HCT116 (cell line): Measurements from ENCODE around the gene CKAP2L. TPM values are rescaled to one million over a fixed set of nuclear protein-coding genes. Genes with fewer than 3 reads are reported as not detected.

Experiments
- ATAC-seq: fragments of 200-7000 bp; cut with Tn5 transposase; 2 replicates; pipeline ENCODE4 v1.9.1; 2020; ENCODE audit warnings: mild to moderate bottlenecking, moderate library complexity
- BruUV-seq: library from RNA; stranded (reverse); fragments of 400-500 nt; replicated peaks from 2 replicates; lab custom pipeline; 2021; lab: Mats Ljungman, UMichigan
- CTCF ChIA-PET: fragments of 300-600 bp; sonication (Branson Sonifier 250); formaldehyde crosslinking; loops from one replicate; lab custom pipeline; 2021; ENCODE audit warnings: antibody characterized with exemption; lab: Charles Lee
- POLR2A ChIA-PET: fragments of 300-600, 350-600 bp; sonication (Branson Sonifier 250); formaldehyde crosslinking; loops from one replicate; lab custom pipeline; 2021; ENCODE audit warnings: antibody characterized with exemption; lab: Charles Lee
- RAD21 ChIA-PET, 2 experiments: fragments of 300-600 bp; sonication (Branson Sonifier 250); formaldehyde crosslinking; loops; one replicate each; lab custom pipeline; 2023; ENCODE audit warnings: low total read pairs in 2 of 2; ENCODE audit not compliant: uncharacterized antibody in 2 of 2, unreplicated experiment in 2 of 2, low non-redundant PET in 1 of 2; lab: Charles Lee
- DNase-seq: peaks from one replicate; pipeline ENCODE4 v3.0.0-alpha.2; 2010; ENCODE audit warnings: low read depth, low spot score
- H2AFZ ChIP-seq: fragments of 200-600 bp; shearing (Covaris generic), sonication (generic); 2 replicates; pipeline ENCODE4 v1.6.1; 2017; ENCODE audit warnings: low read depth, mixed run types, mixed read lengths, antibody characterized with exemption, low read length; ENCODE audit not compliant: poor library complexity, severe bottlenecking
- H3K27ac ChIP-seq: 2 replicates; pipeline ENCODE4 v1.5.1; 2012; ENCODE audit warnings: low read depth, low read length
- H3K27me3 ChIP-seq: fragments of 200-600 bp; sonication (generic); 2 replicates; pipeline ENCODE4 v1.6.1; 2016; ENCODE audit warnings: mixed run types, low read length, mixed read lengths; ENCODE audit not compliant: insufficient read depth
- H3K36me3 ChIP-seq, 2 experiments: fragments of 200-500 bp in 1 of 2; fragments of 200-600 bp in 1 of 2; sonication (Bioruptor generic) in 1 of 2; sonication (generic) in 1 of 2; 2 replicates each; pipeline versions ENCODE4 v1.5.1 to v1.6.1; 2014 to 2016; ENCODE audit warnings: low read length in 2 of 2, inconsistent platforms in 1 of 2, mixed read lengths in 1 of 2, mixed run types in 1 of 2; ENCODE audit not compliant: insufficient read depth in 2 of 2, control insufficient read depth in 1 of 2
- H3K4me1 ChIP-seq, 2 experiments: fragments of 200-600 bp in 1 of 2; sonication (generic) in 1 of 2; 2 replicates each; pipeline versions ENCODE4 v1.5.1 to v1.6.1; 2012 to 2017; ENCODE audit warnings: low read length in 2 of 2, inconsistent platforms in 1 of 2, mild to moderate bottlenecking in 1 of 2, mixed read lengths in 1 of 2, mixed run types in 1 of 2, moderate library complexity in 1 of 2; ENCODE audit not compliant: insufficient read depth in 2 of 2, control insufficient read depth in 1 of 2
- H3K4me2 ChIP-seq: fragments of 200-600 bp; sonication (generic); 2 replicates; pipeline ENCODE4 v1.6.1; 2017; ENCODE audit warnings: mixed run types, low read length, mixed read lengths
- H3K4me3 ChIP-seq, 2 experiments: fragments of 200-600 bp in 1 of 2; sonication (generic) in 1 of 2; replicated peaks in 1 of 2; 2 replicates each; pipeline ENCODE4 v1.5.1; 2011 to 2016; ENCODE audit warnings: low read length in 2 of 2, control low read depth in 1 of 2, low read depth in 1 of 2, mild to moderate bottlenecking in 1 of 2, mixed read lengths in 1 of 2, mixed run types in 1 of 2
- H3K79me2 ChIP-seq: fragments of 200-600 bp; sonication (generic); 2 replicates; pipeline ENCODE4 v1.6.1; 2017; ENCODE audit warnings: mild to moderate bottlenecking, mixed run types, low read length, moderate library complexity, mixed read lengths; ENCODE audit not compliant: insufficient read depth
- H3K9ac ChIP-seq: fragments of 200-600 bp; sonication (generic); 2 replicates; pipeline ENCODE4 v1.6.1; 2016; ENCODE audit warnings: low read length, mixed read lengths
- H3K9me2 ChIP-seq: fragments of 200-600 bp; sonication (generic), shearing (Covaris generic); 2 replicates; pipeline ENCODE4 v1.6.1; 2017; ENCODE audit warnings: mixed run types, mild to moderate bottlenecking, moderate library complexity; ENCODE audit not compliant: insufficient read depth
- H3K9me3 ChIP-seq, 2 experiments: fragments of 200-500 bp in 1 of 2; fragments of 200-600 bp in 1 of 2; sonication (Bioruptor generic) in 1 of 2; sonication (generic) in 1 of 2; 2 replicates each; pipeline ENCODE4 v1.6.1; 2014 to 2017; ENCODE audit warnings: low read length in 2 of 2, mixed read lengths in 2 of 2, inconsistent platforms in 1 of 2, low read depth in 1 of 2, mild to moderate bottlenecking in 1 of 2, mixed run types in 1 of 2, moderate library complexity in 1 of 2; ENCODE audit not compliant: control insufficient read depth in 1 of 2, insufficient read depth in 1 of 2
- H4K20me1 ChIP-seq: fragments of 200-600 bp; sonication (generic), shearing (Covaris generic); 2 replicates; pipeline ENCODE4 v1.6.1; 2017; ENCODE audit warnings: mixed run types, mild to moderate bottlenecking, moderate library complexity; ENCODE audit not compliant: insufficient read depth
- CBX3 ChIP-seq: IDR thresholded peaks from 2 replicates; pipeline ENCODE4 v1.6.1; 2012; ENCODE audit warnings: low read depth
- CEBPB ChIP-seq: IDR thresholded peaks from 2 replicates; pipeline ENCODE4 v1.6.1; 2012; ENCODE audit warnings: low read depth
- EGR1 ChIP-seq: IDR thresholded peaks from 2 replicates; pipeline ENCODE4 v1.6.1; 2012; ENCODE audit warnings: low read depth
- EZH2 ChIP-seq: fragments of 200-600 bp; sonication (generic); IDR thresholded peaks from 2 replicates; pipeline ENCODE4 v1.6.1; 2017; ENCODE audit warnings: antibody characterized with exemption, mixed run types
- EZH2phosphoT487 ChIP-seq: fragments of 200-600 bp; IDR thresholded peaks from 2 replicates; pipeline ENCODE4 v1.6.1; 2018; ENCODE audit warnings: antibody characterized with exemption, borderline replicate concordance
- FOSL1 ChIP-seq: IDR thresholded peaks from 2 replicates; pipeline ENCODE4 v1.6.1; 2012; ENCODE audit warnings: low read depth
- JUND ChIP-seq: IDR thresholded peaks from 2 replicates; pipeline ENCODE4 v1.6.1; 2012
- POLR2AphosphoS5 ChIP-seq: IDR thresholded peaks from 2 replicates; pipeline ENCODE4 v1.6.1; 2011; ENCODE audit warnings: mild to moderate bottlenecking, low read depth, low read length, moderate library complexity
- RAD21 ChIP-seq: IDR thresholded peaks from 2 replicates; pipeline ENCODE4 v1.6.1; 2012; ENCODE audit warnings: low read depth, mild to moderate bottlenecking
- SIN3A ChIP-seq: IDR thresholded peaks from 2 replicates; pipeline ENCODE4 v1.6.1; 2012; ENCODE audit warnings: low read depth
- SRF ChIP-seq: IDR thresholded peaks from 2 replicates; pipeline ENCODE4 v1.6.1; 2012; ENCODE audit warnings: low read depth
- TCF7L2 ChIP-seq: IDR thresholded peaks from 2 replicates; pipeline ENCODE4 v1.7.0; 2011; ENCODE audit warnings: borderline replicate concordance, inconsistent platforms; ENCODE audit not compliant: insufficient read depth, insufficient read length; ENCODE audit errors: extremely low read depth
- YY1 ChIP-seq: IDR thresholded peaks from 2 replicates; pipeline ENCODE4 v1.6.1; 2011; ENCODE audit warnings: low read length, low read depth, moderate library complexity, mild to moderate bottlenecking; ENCODE audit not compliant: insufficient replicate concordance; ENCODE audit errors: extremely low read depth
- ZFX ChIP-seq: fragments of 450-650 bp; IDR thresholded peaks from 2 replicates; pipeline ENCODE4 v1.6.1; 2017
- intact Hi-C: fragments of 100-400 bp; cut with micrococcal nuclease; formaldehyde crosslinking; loops from 2 replicates; pipeline ENCODE4 v1.10.0; 2022
- total RNA-seq: library from RNA; stranded (reverse); gene quantifications from one replicate; pipeline ENCODE4 v1.2.1, GENCODE V29; 2021; ENCODE audit not compliant: unreplicated experiment
- TF ChIP-seq, protein P1 (sequence below): IDR thresholded peaks from 2 replicates; pipeline ENCODE4 v1.6.1; 2012
- TF ChIP-seq, protein P2 (sequence below): IDR thresholded peaks from 2 replicates; pipeline ENCODE4 v1.6.1; 2012
- TF ChIP-seq, protein P3 (sequence below): IDR thresholded peaks from 2 replicates; pipeline ENCODE4 v1.6.1; 2011; ENCODE audit warnings: mild to moderate bottlenecking, low read length, moderate library complexity; ENCODE audit not compliant: insufficient replicate concordance; ENCODE audit errors: extremely low read depth
- TF ChIP-seq, protein P4 (sequence below), 3 experiments: fragments of 200-600 bp in 1 of 3; sonication (generic) in 1 of 3; IDR thresholded peaks in 2 of 3; conservative IDR thresholded peaks in 1 of 3; 2 replicates each; pipeline ENCODE4 v1.5.1; 2012 to 2017; ENCODE audit warnings: low read depth in 2 of 3, low read length in 2 of 3, antibody characterized with exemption in 1 of 3, borderline replicate concordance in 1 of 3, control low read depth in 1 of 3, mild to moderate bottlenecking in 1 of 3, mixed read lengths in 1 of 3, mixed run types in 1 of 3, moderate library complexity in 1 of 3; ENCODE audit not compliant: insufficient read depth in 1 of 3

Gene CKAP2L
- total RNA-seq, 1 experiment from 2014 or later = 27.5 TPM

- CTCF ChIA-PET = interaction anchor here (0.7 kb wide), 1 partner anchor 9 kb away, joined by 5 read pairs; no protein-coding TSS in a partner anchor
- POLR2A ChIA-PET = no interaction called here
- intact Hi-C loops = no loop called here
Observed at GRCh38 chr2:112733871-112734270, 30.5 kb downstream of the CKAP2L start.

More at GRCh38 chr2:112733871-112734270, 30.5 kb downstream of the CKAP2L start:
- peaks cover 8% of the 10 kb centered on the region in 2 experiments; a peak in 3 of 4 replicates for H3K36me3 ChIP-seq
- H3K27ac ChIP-seq = no peak overlapping the region
- H3K27me3 ChIP-seq = no peaks in the 10 kb centered on the region
- H4K20me1 ChIP-seq = no peaks in the 10 kb centered on the region
- H3K9me2 ChIP-seq = no peaks in the 10 kb centered on the region
- RAD21 ChIA-PET = no interaction called here
- no peaks in the 10 kb centered on the region for H3K79me2 ChIP-seq
- H2AFZ ChIP-seq = no peak overlapping the region
- TF ChIP-seq SIN3A = no peak
- TF ChIP-seq YY1 = no peak
- TF ChIP-seq EGR1 = no peak
- no peak for TF ChIP-seq ZFX
- no peak for TF ChIP-seq JUND
- no peak for TF ChIP-seq SRF
- TF ChIP-seq, protein P1, sequence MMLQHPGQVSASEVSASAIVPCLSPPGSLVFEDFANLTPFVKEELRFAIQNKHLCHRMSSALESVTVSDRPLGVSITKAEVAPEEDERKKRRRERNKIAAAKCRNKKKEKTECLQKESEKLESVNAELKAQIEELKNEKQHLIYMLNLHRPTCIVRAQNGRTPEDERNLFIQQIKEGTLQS = no peak
- TF ChIP-seq RAD21 = no peak
- TF ChIP-seq, protein P2, sequence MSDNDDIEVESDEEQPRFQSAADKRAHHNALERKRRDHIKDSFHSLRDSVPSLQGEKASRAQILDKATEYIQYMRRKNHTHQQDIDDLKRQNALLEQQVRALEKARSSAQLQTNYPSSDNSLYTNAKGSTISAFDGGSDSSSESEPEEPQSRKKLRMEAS = no peak
- TF ChIP-seq CEBPB = no peak
- TF ChIP-seq EZH2 = no peak
- TF ChIP-seq EZH2phosphoT487 = no peak
- TF ChIP-seq POLR2AphosphoS5 = no peak
- TF ChIP-seq, protein P3, sequence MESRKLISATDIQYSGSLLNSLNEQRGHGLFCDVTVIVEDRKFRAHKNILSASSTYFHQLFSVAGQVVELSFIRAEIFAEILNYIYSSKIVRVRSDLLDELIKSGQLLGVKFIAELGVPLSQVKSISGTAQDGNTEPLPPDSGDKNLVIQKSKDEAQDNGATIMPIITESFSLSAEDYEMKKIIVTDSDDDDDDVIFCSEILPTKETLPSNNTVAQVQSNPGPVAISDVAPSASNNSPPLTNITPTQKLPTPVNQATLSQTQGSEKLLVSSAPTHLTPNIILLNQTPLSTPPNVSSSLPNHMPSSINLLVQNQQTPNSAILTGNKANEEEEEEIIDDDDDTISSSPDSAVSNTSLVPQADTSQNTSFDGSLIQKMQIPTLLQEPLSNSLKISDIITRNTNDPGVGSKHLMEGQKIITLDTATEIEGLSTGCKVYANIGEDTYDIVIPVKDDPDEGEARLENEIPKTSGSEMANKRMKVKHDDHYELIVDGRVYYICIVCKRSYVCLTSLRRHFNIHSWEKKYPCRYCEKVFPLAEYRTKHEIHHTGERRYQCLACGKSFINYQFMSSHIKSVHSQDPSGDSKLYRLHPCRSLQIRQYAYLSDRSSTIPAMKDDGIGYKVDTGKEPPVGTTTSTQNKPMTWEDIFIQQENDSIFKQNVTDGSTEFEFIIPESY = no peak
- no peak for TF ChIP-seq CBX3
- TF ChIP-seq TCF7L2 = no peak
- TF ChIP-seq FOSL1 = no peak
- TF ChIP-seq, protein P4, sequence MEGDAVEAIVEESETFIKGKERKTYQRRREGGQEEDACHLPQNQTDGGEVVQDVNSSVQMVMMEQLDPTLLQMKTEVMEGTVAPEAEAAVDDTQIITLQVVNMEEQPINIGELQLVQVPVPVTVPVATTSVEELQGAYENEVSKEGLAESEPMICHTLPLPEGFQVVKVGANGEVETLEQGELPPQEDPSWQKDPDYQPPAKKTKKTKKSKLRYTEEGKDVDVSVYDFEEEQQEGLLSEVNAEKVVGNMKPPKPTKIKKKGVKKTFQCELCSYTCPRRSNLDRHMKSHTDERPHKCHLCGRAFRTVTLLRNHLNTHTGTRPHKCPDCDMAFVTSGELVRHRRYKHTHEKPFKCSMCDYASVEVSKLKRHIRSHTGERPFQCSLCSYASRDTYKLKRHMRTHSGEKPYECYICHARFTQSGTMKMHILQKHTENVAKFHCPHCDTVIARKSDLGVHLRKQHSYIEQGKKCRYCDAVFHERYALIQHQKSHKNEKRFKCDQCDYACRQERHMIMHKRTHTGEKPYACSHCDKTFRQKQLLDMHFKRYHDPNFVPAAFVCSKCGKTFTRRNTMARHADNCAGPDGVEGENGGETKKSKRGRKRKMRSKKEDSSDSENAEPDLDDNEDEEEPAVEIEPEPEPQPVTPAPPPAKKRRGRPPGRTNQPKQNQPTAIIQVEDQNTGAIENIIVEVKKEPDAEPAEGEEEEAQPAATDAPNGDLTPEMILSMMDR (IDR thresholded peaks at IDR 0.05 in 2 of 3, conservative IDR thresholded peaks at IDR 0.05 in 1 of 3; ENCODE audit: borderline replicate concordance in 1 of 3, insufficient read depth in 1 of 3, low read depth in 2 of 3, low read length in 2 of 3) = no peak
- TF ChIP-seq, all 23 proteins: peak for 0
- Histone ChIP-seq H3K4me1 (peaks cover 15 to 23% of the 10 kb centered on the region in 2 experiments), H3K9me3 (no peaks in the 10 kb centered on the region), H3K4me3 (no peak overlapping the region), H3K4me2 (no peak overlapping the region), H3K9ac (no peak overlapping the region)
- ATAC-seq = no peak
- no TSS peak for BruUV-seq
- DNase-seq = no peak
